RWPE2 (cell line): ENCODE results near the gene TK1.

ENCODE experiments used
- ATAC-seq: fragments of 200-7000 bp; cut with Tn5 transposase; 3 replicates; pipeline ENCODE4 v1.9.1; 2021; ENCODE audit warnings: low read depth
- DNase-seq: peaks from one replicate; pipeline ENCODE4 v3.0.0-alpha.2; 2020; ENCODE audit warnings: low spot score
- H3K27ac ChIP-seq: fragments of 450-650 bp; 2 replicates; pipeline ENCODE4 v1.5.1; 2017; ENCODE audit warnings: mild to moderate bottlenecking; ENCODE audit not compliant: poor library complexity, severe bottlenecking
- H3K27me3 ChIP-seq: fragments of 250-450 bp; sonication (Bioruptor Pico); 2 replicates; pipeline ENCODE4 v1.5.1; 2021; ENCODE audit warnings: mild to moderate bottlenecking, moderate library complexity; ENCODE audit not compliant: insufficient read depth, poor library complexity, severe bottlenecking
- H3K36me3 ChIP-seq: fragments of 250-450 bp; sonication (Bioruptor Pico); 2 replicates; pipeline ENCODE4 v1.5.1; 2020; ENCODE audit warnings: low read depth, mild to moderate bottlenecking, moderate library complexity
- H3K4me1 ChIP-seq: fragments of 250-450 bp; sonication (Bioruptor Pico); 2 replicates; pipeline ENCODE4 v1.5.1; 2021; ENCODE audit warnings: mild to moderate bottlenecking, moderate library complexity; ENCODE audit not compliant: insufficient read depth, poor library complexity, severe bottlenecking
- H3K4me3 ChIP-seq: fragments of 250-450 bp; sonication (Bioruptor Pico); 2 replicates; pipeline ENCODE4 v1.5.1; 2021; ENCODE audit warnings: mild to moderate bottlenecking, moderate library complexity; ENCODE audit not compliant: severe bottlenecking
- H3K9me3 ChIP-seq: fragments of 250-450 bp; sonication (Bioruptor Pico); 2 replicates; pipeline ENCODE4 v1.5.1; 2021; ENCODE audit warnings: mild to moderate bottlenecking, moderate library complexity; ENCODE audit not compliant: severe bottlenecking
- TF ChIP-seq, protein P1 (sequence below): fragments of 450-650 bp; IDR thresholded peaks from one replicate; pipeline ENCODE4 v1.5.1; 2017; ENCODE audit warnings: mild to moderate bottlenecking, moderate library complexity; ENCODE audit not compliant: poor library complexity, severe bottlenecking

The TK1 gene

DNA sequence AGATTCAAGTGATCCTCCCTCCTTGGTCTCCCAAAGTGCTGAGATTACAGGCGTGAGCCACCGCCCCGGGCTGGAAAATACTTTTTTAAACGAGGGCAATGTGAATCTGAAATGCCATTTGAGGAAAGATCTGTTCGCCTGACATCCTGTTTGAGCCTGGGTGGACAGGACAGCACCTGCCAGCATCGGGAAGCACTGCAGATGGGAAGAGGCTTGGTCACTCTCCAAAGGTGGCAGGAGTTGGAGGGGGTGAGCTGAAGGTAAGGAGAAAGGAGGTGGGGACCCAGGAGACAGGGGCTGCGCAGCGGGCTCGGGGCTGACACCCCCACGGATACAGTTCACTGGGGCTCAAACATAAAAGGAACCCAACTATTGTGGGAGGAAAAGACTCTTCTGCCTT, 23.3 kb upstream of the TK1 start:
- Histone ChIP-seq H3K4me3 (no peak overlapping the region), H3K27me3 (no peaks in the 10 kb centered on the region), H3K4me1 (peaks cover 3% of the 10 kb centered on the region), H3K36me3 (peaks cover 6% of the 10 kb centered on the region; the same call in 1 of the 2 replicates), H3K9me3 (no peaks in the 10 kb centered on the region), H3K27ac (no peak overlapping the region)
- DNase-seq (no peak), ATAC-seq (no peak)
- TF ChIP-seq, protein P1, sequence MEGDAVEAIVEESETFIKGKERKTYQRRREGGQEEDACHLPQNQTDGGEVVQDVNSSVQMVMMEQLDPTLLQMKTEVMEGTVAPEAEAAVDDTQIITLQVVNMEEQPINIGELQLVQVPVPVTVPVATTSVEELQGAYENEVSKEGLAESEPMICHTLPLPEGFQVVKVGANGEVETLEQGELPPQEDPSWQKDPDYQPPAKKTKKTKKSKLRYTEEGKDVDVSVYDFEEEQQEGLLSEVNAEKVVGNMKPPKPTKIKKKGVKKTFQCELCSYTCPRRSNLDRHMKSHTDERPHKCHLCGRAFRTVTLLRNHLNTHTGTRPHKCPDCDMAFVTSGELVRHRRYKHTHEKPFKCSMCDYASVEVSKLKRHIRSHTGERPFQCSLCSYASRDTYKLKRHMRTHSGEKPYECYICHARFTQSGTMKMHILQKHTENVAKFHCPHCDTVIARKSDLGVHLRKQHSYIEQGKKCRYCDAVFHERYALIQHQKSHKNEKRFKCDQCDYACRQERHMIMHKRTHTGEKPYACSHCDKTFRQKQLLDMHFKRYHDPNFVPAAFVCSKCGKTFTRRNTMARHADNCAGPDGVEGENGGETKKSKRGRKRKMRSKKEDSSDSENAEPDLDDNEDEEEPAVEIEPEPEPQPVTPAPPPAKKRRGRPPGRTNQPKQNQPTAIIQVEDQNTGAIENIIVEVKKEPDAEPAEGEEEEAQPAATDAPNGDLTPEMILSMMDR: no peak

DNA sequence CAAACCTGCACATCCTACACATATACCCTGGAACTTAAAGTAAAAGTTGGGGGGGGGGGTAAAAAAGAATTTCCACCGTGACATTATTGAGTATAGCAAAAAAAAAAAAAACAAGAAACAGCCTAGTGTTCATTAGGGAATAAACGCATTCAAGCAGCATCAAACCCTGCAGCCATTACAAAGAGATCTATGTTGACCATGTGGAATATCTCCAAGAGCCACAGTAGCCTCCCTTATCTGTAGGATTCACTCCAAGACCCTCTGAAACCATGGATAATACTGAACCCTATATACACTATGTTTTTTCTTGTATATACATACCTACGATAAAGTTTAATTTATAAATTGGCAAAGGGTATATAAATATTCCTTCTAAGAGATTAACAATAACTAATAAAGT, 21.6 kb upstream of the TK1 start:
- DNase-seq: no peak
- H3K27ac ChIP-seq: no peak overlapping the region
- ATAC-seq: no peak
- H3K4me3 ChIP-seq: no peak overlapping the region
- H3K27me3 ChIP-seq: no peaks in the 10 kb centered on the region
- H3K36me3 ChIP-seq: no peaks in the 10 kb centered on the region; the same call in 1 of the 2 replicates
- H3K9me3 ChIP-seq: no peaks in the 10 kb centered on the region
- TF ChIP-seq, protein P1: no peak
- no peaks in the 10 kb centered on the region for H3K4me1 ChIP-seq

DNA sequence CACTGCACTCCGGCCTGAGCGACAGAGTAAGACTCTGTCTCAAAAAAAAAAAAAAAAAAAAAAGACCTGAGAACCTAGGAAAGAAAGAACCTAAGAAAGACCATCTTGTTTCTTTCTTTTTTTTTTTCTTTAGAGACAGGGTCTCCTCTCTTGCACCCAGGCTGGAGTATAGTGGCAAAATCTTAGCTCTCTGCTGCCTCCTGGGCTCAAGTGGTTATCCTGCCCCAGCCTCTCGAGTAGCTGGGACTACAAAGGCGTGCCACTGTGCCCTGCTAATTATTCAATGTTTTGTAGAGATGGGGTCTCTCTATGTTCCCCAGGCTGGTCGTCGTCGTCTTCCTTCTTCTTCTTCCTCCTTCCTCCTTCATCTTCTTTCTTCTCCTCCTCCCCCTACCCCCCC, 19.4 kb upstream of the TK1 start:
- no peaks in the 10 kb centered on the region for H3K9me3 ChIP-seq
- no peaks in the 10 kb centered on the region for H3K4me1 ChIP-seq
- TF ChIP-seq, protein P1: no peak
- H3K4me3 ChIP-seq: no peak overlapping the region
- no peaks in the 10 kb centered on the region; the same call in 1 of the 2 replicates for H3K36me3 ChIP-seq
- DNase-seq (no peak), ATAC-seq (no peak)
- H3K27ac ChIP-seq: no peak overlapping the region
- H3K27me3 ChIP-seq: no peaks in the 10 kb centered on the region

DNA sequence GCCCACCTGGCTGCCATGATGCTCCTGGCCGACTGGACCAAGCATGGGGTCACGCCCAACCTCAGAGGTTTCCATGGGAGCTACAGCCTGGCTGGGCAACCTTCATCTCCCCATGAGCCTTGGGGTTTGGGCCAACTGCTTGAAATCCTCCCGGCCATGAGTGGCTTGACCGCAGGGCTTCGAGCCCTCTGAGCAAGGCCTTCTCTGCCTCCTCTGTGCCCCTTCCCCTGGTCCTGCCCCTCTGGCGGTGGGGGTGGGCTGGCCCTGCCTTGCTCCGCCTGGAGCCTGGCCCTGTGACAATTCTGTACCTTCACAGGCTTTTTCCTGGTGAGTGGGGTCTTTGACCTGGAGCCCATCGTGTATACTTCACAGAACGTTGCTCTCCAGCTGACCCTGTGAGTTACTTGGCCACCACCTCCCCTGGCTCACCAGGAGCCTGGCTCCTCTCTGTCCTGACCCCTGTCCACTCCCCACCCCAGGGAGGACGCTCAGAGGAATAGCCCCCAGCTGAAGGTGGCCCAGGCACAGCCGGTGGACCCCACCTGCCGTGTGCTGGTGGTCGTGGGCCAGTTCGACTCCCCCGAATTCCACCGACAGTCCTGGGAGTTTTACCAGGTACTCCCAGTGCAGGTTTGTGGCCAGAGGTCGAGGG, 18.4 kb upstream of the TK1 start:
- Histone ChIP-seq H3K36me3 (no peaks in the 10 kb centered on the region; the same call in 1 of the 2 replicates), H3K27me3 (no peaks in the 10 kb centered on the region), H3K4me3 (no peak overlapping the region), H3K9me3 (no peaks in the 10 kb centered on the region), H3K4me1 (no peaks in the 10 kb centered on the region), H3K27ac (no peak overlapping the region)
- TF ChIP-seq, protein P1: no peak
- ATAC-seq: no peak
- DNase-seq: no peak

DNA sequence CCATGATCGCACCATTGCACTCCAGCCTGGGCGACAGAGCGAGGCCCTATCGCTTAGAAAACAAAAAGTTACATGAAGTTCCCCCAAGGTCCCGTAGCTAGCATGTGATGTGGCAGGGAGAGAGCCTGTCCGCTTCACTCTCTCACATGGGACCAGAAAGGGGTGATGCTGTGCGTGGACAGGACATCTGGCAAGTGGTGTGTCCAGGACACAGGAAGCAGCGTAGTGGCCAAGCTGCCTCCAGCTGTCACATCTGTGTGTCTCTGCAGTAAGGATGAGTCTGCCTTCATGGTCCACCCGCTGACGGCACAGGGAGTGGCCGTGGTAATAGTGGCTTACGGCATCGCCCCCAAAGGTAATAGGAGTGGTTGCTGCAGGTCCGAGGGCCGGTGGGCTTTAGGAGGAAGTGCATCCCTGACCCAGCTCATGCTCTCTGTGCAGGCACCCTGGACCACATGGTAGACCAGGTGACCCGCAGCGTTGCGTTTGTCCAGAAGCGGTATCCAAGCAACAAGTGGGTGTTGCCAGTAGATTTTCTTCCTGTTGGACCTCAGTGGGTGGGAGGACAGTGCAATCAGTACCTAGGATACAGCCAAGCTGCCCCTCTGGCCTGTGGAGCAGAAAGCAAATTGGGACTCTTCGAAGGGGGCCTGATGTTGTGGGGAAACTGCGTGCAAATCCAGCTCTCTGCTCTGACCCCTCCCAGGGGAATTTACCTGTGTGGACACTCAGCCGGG, 17.7 kb upstream of the TK1 start:
- Histone ChIP-seq H3K9me3 (no peaks in the 10 kb centered on the region), H3K36me3 (no peaks in the 10 kb centered on the region; the same call in none of the 2 replicates), H3K4me1 (peaks cover under 1% of the 10 kb centered on the region), H3K27ac (no peak overlapping the region), H3K27me3 (no peaks in the 10 kb centered on the region), H3K4me3 (no peak overlapping the region)
- TF ChIP-seq, protein P1: no peak
- no peak for DNase-seq
- no peak for ATAC-seq
